K562 (cell line): ENCODE measurements around the gene MARCHF3. TPM values are rescaled to one million over a fixed set of nuclear protein-coding genes. Genes with fewer than 3 reads are reported as not detected.

Experiments used
- E2F3 ChIP-seq: fragments of 250-450 bp; sonication (Bioruptor Pico); IDR thresholded peaks from 2 replicates; pipeline ENCODE4 v1.4.0; 2020; ENCODE audit warnings: mild to moderate bottlenecking
- ELF1 ChIP-seq: fragments of 200-800 bp; sonication (Bioruptor generic); IDR thresholded peaks from 2 replicates; pipeline ENCODE4 v1.6.1; 2016; ENCODE audit warnings: missing genetic modification characterization, missing compliant biosample characterization
- FOXM1 ChIP-seq, 2 experiments: fragments of 450-650 bp in 1 of 2; sonication (generic) in 1 of 2; formaldehyde crosslinking in 1 of 2; IDR thresholded peaks; 2 replicates each; pipeline versions ENCODE4 v1.6.1 to v1.9.0; 2017 to 2022; ENCODE audit warnings: low read depth in 2 of 2, mild to moderate bottlenecking in 2 of 2, missing genetic modification reagents in 1 of 2, moderate library complexity in 1 of 2
- HLTF ChIP-seq: fragments of 450-650 bp; IDR thresholded peaks from 2 replicates; pipeline ENCODE4 v1.6.1; 2016
- IFI16 ChIP-seq: fragments of 250-450 bp; sonication (Bioruptor Pico); IDR thresholded peaks from 2 replicates; pipeline ENCODE4 v2.1.2; 2022; ENCODE audit warnings: mild to moderate bottlenecking, inconsistent platforms
- MLLT1 ChIP-seq, 2 experiments: fragments of 450-650 bp; IDR thresholded peaks; 2 replicates each; pipeline ENCODE4 v1.6.1; 2016
- NCOA6 ChIP-seq: fragments of 450-650 bp; IDR thresholded peaks from 2 replicates; pipeline ENCODE4 v1.6.1; 2017; ENCODE audit warnings: mild to moderate bottlenecking
- RBM22 ChIP-seq: fragments of 200-400 bp; formaldehyde crosslinking; IDR thresholded peaks from 2 replicates; pipeline ENCODE4 v1.6.1; 2018; ENCODE audit warnings: low read length, low read depth; ENCODE audit not compliant: poor library complexity, severe bottlenecking
- SIN3B ChIP-seq: fragments of 450-650 bp; IDR thresholded peaks from 2 replicates; pipeline ENCODE4 v1.6.1; 2017; ENCODE audit warnings: low read depth, mild to moderate bottlenecking, moderate library complexity
- TBL1XR1 ChIP-seq, 2 experiments: IDR thresholded peaks; 2 replicates each; pipeline ENCODE4 v1.6.1; 2012; ENCODE audit warnings: improper control_type of control experiment in 2 of 2, low read length in 2 of 2, mild to moderate bottlenecking in 1 of 2
- TSHZ1 ChIP-seq: fragments of 250-450 bp; sonication (Bioruptor Pico); IDR thresholded peaks from 2 replicates; pipeline ENCODE4 v1.4.0; 2020; ENCODE audit warnings: mild to moderate bottlenecking, moderate library complexity
- ZFX ChIP-seq: sonication (generic); formaldehyde crosslinking; IDR thresholded peaks from 2 replicates; pipeline ENCODE4 v1.8.0; 2022; ENCODE audit warnings: mild to moderate bottlenecking, missing genetic modification reagents, moderate library complexity
- ZNF274 ChIP-seq: IDR thresholded peaks from 2 replicates; pipeline ENCODE4 v1.6.1; 2011; ENCODE audit warnings: low read depth, mild to moderate bottlenecking, low read length, moderate library complexity, borderline replicate concordance
- ZNF507 ChIP-seq: conservative IDR thresholded peaks from 2 replicates; pipeline ENCODE4 v1.6.1; 2017; ENCODE audit warnings: missing genetic modification characterization, missing compliant biosample characterization
- ZNF699 ChIP-seq: fragments of 250-450 bp; sonication (Bioruptor Pico); IDR thresholded peaks from 2 replicates; pipeline ENCODE4 v1.8.0; 2021; ENCODE audit warnings: mild to moderate bottlenecking, moderate library complexity; ENCODE audit not compliant: insufficient replicate concordance
- polyA plus RNA-seq, 8 experiments: library from polyadenylated mRNA; depleted of rRNA in 4 of 8; stranded (reverse) in 5 of 8; unstranded in 3 of 8; fragments of >200 nt; fragmentation: Nextera tagmentation in 2 of 8; fragmentation: Illumina TruSeq in 1 of 8; extraction: Ambion mirVana in 2 of 8; extraction: Trizol in 1 of 8; gene quantifications; 2 replicates each; pipeline versions ENCODE4 v1.2.1 to v1.2.3, GENCODE V29; 2011 to 2014; ENCODE audit warnings: inconsistent platforms in 1 of 8, missing spikeins in 1 of 8
- total RNA-seq, 7 experiments: library from RNA; depleted of rRNA in 6 of 7; stranded (reverse); fragments of >200 nt in 6 of 7; fragmentation: Illumina TruSeq in 2 of 7; extraction: Trizol in 2 of 7; gene quantifications; 2 replicates each; pipeline versions ENCODE4 v1.2.1 to v1.2.3, GENCODE V29; 2011 to 2021; ENCODE audit warnings: low replicate concordance in 1 of 7
- TF ChIP-seq, protein P1 (sequence below), 3 experiments: fragments of 200-800 bp in 1 of 3; fragments of 250-450 bp in 1 of 3; fragments of 450-650 bp in 1 of 3; sonication (Bioruptor Pico) in 1 of 3; sonication (Bioruptor generic) in 1 of 3; formaldehyde crosslinking in 1 of 3; IDR thresholded peaks; 2 replicates each; pipeline versions ENCODE4 v1.6.1 to v1.8.0; 2016 to 2022; ENCODE audit warnings: mild to moderate bottlenecking in 2 of 3, missing genetic modification characterization in 2 of 3, missing compliant biosample characterization in 1 of 3, moderate library complexity in 1 of 3
- TF ChIP-seq, protein P2 (sequence below): fragments of 450-650 bp; IDR thresholded peaks from 2 replicates; pipeline ENCODE4 v1.6.1; 2016; ENCODE audit warnings: low read depth, mild to moderate bottlenecking, moderate library complexity

Gene MARCHF3
- total and polyA plus RNA-seq, 9 of the 15 experiments (the other 6 are each of a cell fraction or from before 2014, with no cell fraction given) = 5.6 to 37.4 (median 16.5) TPM

DNA sequence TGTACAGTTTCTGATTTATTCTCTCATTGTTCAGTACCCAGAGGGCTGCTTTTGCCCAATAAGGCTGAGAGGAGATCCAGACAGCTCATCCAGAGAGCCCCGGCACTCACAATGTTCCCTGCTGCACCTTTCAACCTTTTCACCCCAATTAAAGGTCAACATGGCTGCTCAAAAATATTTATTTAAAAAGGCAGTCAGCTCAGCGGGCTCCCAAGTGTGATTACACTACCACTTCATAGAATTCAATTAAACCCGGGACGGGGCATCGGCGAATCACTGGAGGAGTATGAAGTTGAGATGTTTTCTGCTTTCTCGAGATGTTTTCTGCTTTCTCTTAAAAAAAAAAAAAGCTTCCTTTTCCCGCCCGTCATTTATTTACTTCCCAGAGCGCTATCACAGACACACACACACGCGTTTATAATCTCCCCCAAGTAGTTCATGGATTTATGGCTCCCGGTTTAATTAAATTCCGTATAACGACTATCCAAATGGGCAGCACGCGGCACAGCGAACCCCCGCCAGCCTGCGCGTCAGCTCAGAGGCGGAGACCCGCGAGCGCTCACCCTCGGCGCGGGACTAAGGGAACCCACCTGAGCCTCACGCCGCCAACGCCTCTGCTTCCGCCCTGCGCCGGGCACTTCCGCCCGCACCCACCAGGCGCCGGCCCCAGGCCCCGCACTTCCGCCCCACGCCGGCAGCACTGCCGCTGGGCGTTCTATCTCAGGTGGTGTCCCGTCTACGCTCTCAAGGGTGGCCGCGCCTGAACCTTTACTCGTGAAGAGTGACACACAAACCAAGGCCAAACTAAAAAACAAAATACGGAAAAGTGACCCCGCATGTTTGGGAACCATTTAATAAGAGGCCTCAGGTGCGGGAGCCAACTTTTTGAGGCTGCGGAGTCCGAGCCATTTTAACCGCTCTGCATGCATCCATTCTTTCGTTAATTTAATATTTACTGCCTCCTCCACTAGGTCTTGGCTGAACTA is 42.8 kb upstream of the MARCHF3 start, which contains the start of gene C5orf63 (continued):
- TF ChIP-seq ZNF507 (no peak), MLLT1 (IDR thresholded peaks at IDR 0.05) (no peak), E2F3 (no peak), NCOA6 (no peak), ELF1 (peak; percentile 87), FOXM1 (IDR thresholded peaks at IDR 0.05; ENCODE audit: low read depth) (no peak), FOXM1 (CRISPR knock-in tag; IDR thresholded peaks at IDR 0.05; ENCODE audit: low read depth) (no peak), ZNF274 (no peak), RBM22 (no peak), HLTF (no peak), IFI16 (CRISPR knock-in tag) (no peak), TSHZ1 (CRISPR knock-in tag) (no peak), ZFX (CRISPR knock-in tag) (peak; percentile 56), SIN3B (no peak), ZNF699 (no peak), TBL1XR1 (IDR thresholded peaks at IDR 0.05; ENCODE audit: low read length in 2 of 2) (no peak)
- TF ChIP-seq, protein P1, sequence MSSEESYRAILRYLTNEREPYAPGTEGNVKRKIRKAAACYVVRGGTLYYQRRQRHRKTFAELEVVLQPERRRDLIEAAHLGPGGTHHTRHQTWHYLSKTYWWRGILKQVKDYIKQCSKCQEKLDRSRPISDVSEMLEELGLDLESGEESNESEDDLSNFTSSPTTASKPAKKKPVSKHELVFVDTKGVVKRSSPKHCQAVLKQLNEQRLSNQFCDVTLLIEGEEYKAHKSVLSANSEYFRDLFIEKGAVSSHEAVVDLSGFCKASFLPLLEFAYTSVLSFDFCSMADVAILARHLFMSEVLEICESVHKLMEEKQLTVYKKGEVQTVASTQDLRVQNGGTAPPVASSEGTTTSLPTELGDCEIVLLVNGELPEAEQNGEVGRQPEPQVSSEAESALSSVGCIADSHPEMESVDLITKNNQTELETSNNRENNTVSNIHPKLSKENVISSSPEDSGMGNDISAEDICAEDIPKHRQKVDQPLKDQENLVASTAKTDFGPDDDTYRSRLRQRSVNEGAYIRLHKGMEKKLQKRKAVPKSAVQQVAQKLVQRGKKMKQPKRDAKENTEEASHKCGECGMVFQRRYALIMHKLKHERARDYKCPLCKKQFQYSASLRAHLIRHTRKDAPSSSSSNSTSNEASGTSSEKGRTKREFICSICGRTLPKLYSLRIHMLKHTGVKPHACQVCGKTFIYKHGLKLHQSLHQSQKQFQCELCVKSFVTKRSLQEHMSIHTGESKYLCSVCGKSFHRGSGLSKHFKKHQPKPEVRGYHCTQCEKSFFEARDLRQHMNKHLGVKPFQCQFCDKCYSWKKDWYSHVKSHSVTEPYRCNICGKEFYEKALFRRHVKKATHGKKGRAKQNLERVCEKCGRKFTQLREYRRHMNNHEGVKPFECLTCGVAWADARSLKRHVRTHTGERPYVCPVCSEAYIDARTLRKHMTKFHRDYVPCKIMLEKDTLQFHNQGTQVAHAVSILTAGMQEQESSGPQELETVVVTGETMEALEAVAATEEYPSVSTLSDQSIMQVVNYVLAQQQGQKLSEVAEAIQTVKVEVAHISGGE (CRISPR knock-in tag; IDR thresholded peaks at IDR 0.05) = peak; percentile 54 to 89 (median 64); a peak in 4 of 6 replicates
- TF ChIP-seq, protein P2, sequence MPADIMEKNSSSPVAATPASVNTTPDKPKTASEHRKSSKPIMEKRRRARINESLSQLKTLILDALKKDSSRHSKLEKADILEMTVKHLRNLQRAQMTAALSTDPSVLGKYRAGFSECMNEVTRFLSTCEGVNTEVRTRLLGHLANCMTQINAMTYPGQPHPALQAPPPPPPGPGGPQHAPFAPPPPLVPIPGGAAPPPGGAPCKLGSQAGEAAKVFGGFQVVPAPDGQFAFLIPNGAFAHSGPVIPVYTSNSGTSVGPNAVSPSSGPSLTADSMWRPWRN = no peak
